H9 (cell line): ENCODE results near the gene ROCK2. TPM values are rescaled to one million over a fixed set of nuclear protein-coding genes. Genes with fewer than 3 reads are reported as not detected.

Source experiments
- DNase-seq: peaks from one replicate; pipeline ENCODE4 v3.0.0-alpha.2; 2017
- H2AFZ ChIP-seq: one replicate; pipeline ENCODE4 v1.6.1; 2013; ENCODE audit warnings: mild to moderate bottlenecking, low read length, control low read depth, moderate library complexity
- H2AK5ac ChIP-seq: 2 replicates; pipeline ENCODE4 v1.6.1; 2013; ENCODE audit warnings: low read length, control low read depth, mixed read lengths; ENCODE audit not compliant: insufficient read length
- H2BK120ac ChIP-seq: one replicate; pipeline ENCODE4 v1.6.1; 2013; ENCODE audit warnings: low read depth, mild to moderate bottlenecking, low read length, control low read depth, inconsistent platforms; ENCODE audit not compliant: poor library complexity, severe bottlenecking
- H2BK12ac ChIP-seq: 2 replicates; pipeline ENCODE4 v1.6.1; 2013; ENCODE audit warnings: low read length, control low read depth, mixed read lengths, low read depth; ENCODE audit not compliant: insufficient read length
- H2BK15ac ChIP-seq: 2 replicates; pipeline ENCODE4 v1.6.1; 2013; ENCODE audit warnings: low read depth, low read length, control low read depth
- H2BK20ac ChIP-seq: one replicate; pipeline ENCODE4 v1.6.1; 2013; ENCODE audit warnings: low read depth, mild to moderate bottlenecking, low read length, control low read depth, inconsistent platforms; ENCODE audit not compliant: poor library complexity, severe bottlenecking
- H2BK5ac ChIP-seq: 2 replicates; pipeline ENCODE4 v1.6.1; 2013; ENCODE audit warnings: low read length, control low read depth, mixed read lengths; ENCODE audit not compliant: insufficient read length
- H3K14ac ChIP-seq: 2 replicates; pipeline ENCODE4 v1.6.1; 2013; ENCODE audit warnings: low read length, control low read depth; ENCODE audit not compliant: insufficient read depth
- H3K18ac ChIP-seq: 2 replicates; pipeline ENCODE4 v1.6.1; 2013; ENCODE audit warnings: low read depth, mild to moderate bottlenecking, mixed read lengths, low read length, control low read depth; ENCODE audit not compliant: insufficient read length
- H3K23ac ChIP-seq: 2 replicates; pipeline ENCODE4 v1.6.1; 2013; ENCODE audit warnings: low read length, control low read depth, mixed read lengths, low read depth; ENCODE audit not compliant: insufficient read length
- H3K23me2 ChIP-seq: 2 replicates; pipeline ENCODE4 v1.6.1; 2013; ENCODE audit warnings: low read depth, mild to moderate bottlenecking, mixed read lengths, low read length, control low read depth; ENCODE audit not compliant: insufficient read length, poor library complexity, severe bottlenecking
- H3K27ac ChIP-seq: 2 replicates; pipeline ENCODE4 v1.5.1; 2013; ENCODE audit warnings: low read length, control low read depth, mixed read lengths, low read depth; ENCODE audit not compliant: insufficient read length
- H3K27me3 ChIP-seq: 2 replicates; pipeline ENCODE4 v1.6.1; 2013; ENCODE audit warnings: low read length, control low read depth, inconsistent platforms; ENCODE audit not compliant: insufficient read depth
- H3K4ac ChIP-seq: 2 replicates; pipeline ENCODE4 v1.6.1; 2013; ENCODE audit warnings: low read depth, mild to moderate bottlenecking, control low read depth, inconsistent platforms, low read length, moderate library complexity
- H3K4me1 ChIP-seq: 2 replicates; pipeline ENCODE4 v1.6.1; 2013; ENCODE audit warnings: low read length, control low read depth, inconsistent platforms; ENCODE audit not compliant: insufficient read depth
- H3K4me2 ChIP-seq: 2 replicates; pipeline ENCODE4 v1.6.1; 2013; ENCODE audit warnings: low read length, control low read depth, mixed read lengths; ENCODE audit not compliant: insufficient read length, insufficient read depth
- H3K56ac ChIP-seq: 2 replicates; pipeline ENCODE4 v1.6.1; 2013; ENCODE audit warnings: low read depth, mild to moderate bottlenecking, mixed read lengths, low read length, control low read depth; ENCODE audit not compliant: insufficient read length
- H3K79me1 ChIP-seq: 2 replicates; pipeline ENCODE4 v1.6.1; 2013; ENCODE audit warnings: low read depth, mild to moderate bottlenecking, moderate library complexity, low read length, control low read depth, inconsistent platforms; ENCODE audit not compliant: insufficient read depth, poor library complexity, severe bottlenecking
- H3K79me2 ChIP-seq: 2 replicates; pipeline ENCODE4 v1.6.1; 2013; ENCODE audit warnings: low read length, control low read depth, inconsistent platforms; ENCODE audit not compliant: insufficient read depth
- H3K9ac ChIP-seq: 2 replicates; pipeline ENCODE4 v1.6.1; 2013; ENCODE audit warnings: low read length, control low read depth, mixed read lengths; ENCODE audit not compliant: insufficient read length; ENCODE audit errors: extremely low read depth
- H3K9me3 ChIP-seq: one replicate; pipeline ENCODE4 v1.6.1; 2013; ENCODE audit warnings: low read depth, low read length, inconsistent platforms; ENCODE audit not compliant: control insufficient read depth
- H3T11ph ChIP-seq: one replicate; pipeline ENCODE4 v1.6.1; 2013; ENCODE audit warnings: mild to moderate bottlenecking, low read length, control low read depth, inconsistent platforms
- H4K20me1 ChIP-seq: one replicate; pipeline ENCODE4 v1.6.1; 2013; ENCODE audit not compliant: control insufficient read depth, insufficient read length, insufficient read depth
- H4K5ac ChIP-seq: 2 replicates; pipeline ENCODE4 v1.6.1; 2013; ENCODE audit warnings: low read depth, mild to moderate bottlenecking, mixed read lengths, low read length, control low read depth; ENCODE audit not compliant: insufficient read length
- H4K8ac ChIP-seq: replicated peaks from 2 replicates; pipeline ENCODE4 v1.6.1; 2013; ENCODE audit warnings: low read length, control low read depth, mixed read lengths, low read depth; ENCODE audit not compliant: insufficient read length
- H4K91ac ChIP-seq: 2 replicates; pipeline ENCODE4 v1.6.1; 2013; ENCODE audit warnings: low read depth, mild to moderate bottlenecking, moderate library complexity, mixed read lengths, low read length, control low read depth; ENCODE audit not compliant: insufficient read length
- H3K27ac Mint-ChIP-seq, 3 experiments: 2 replicates in 2 of 3; 3 replicates in 1 of 3; pipeline ENCODE4 v1.8.0; 2020 to 2021; ENCODE audit warnings: mixed read lengths in 3 of 3, mild to moderate bottlenecking in 1 of 3, moderate library complexity in 1 of 3
- H3K27me3 Mint-ChIP-seq: 2 replicates; pipeline ENCODE4 v1.8.0; 2021; ENCODE audit warnings: low read depth, mild to moderate bottlenecking, moderate library complexity, mixed read lengths
- H3K36me3 Mint-ChIP-seq, 3 experiments: 2 replicates in 2 of 3; 3 replicates in 1 of 3; pipeline ENCODE4 v1.8.0; 2020 to 2021; ENCODE audit warnings: low read depth in 3 of 3, mixed read lengths in 3 of 3; ENCODE audit not compliant: insufficient read depth in 1 of 3
- H3K4me1 Mint-ChIP-seq, 2 experiments: 2 replicates each; pipeline ENCODE4 v1.8.0; 2020; ENCODE audit warnings: mixed read lengths in 2 of 2
- H3K4me3 Mint-ChIP-seq, 2 experiments: 2 replicates in 1 of 2; 3 replicates in 1 of 2; pipeline ENCODE4 v1.8.0; 2020 to 2021; ENCODE audit warnings: mild to moderate bottlenecking in 2 of 2, mixed read lengths in 2 of 2, moderate library complexity in 1 of 2
- H3K9me3 Mint-ChIP-seq, 2 experiments: 2 replicates in 1 of 2; 3 replicates in 1 of 2; pipeline ENCODE4 v1.8.0; 2020; ENCODE audit warnings: mild to moderate bottlenecking in 2 of 2, mixed read lengths in 2 of 2, moderate library complexity in 1 of 2
- WGBS: extraction: QIAGEN DNeasy Blood & Tissue Kit; methylation state at CpG from one replicate; pipeline ENCODE4 v1.1.7; 2013; ENCODE audit warnings: missing lambda C conversion rate, low lambda C conversion rate, mixed read lengths; ENCODE audit not compliant: insufficient read length; ENCODE audit errors: extremely low coverage; 5-methylcytosine and 5-hydroxymethylcytosine counted together
- total RNA-seq: library from RNA; stranded (reverse); gene quantifications from 2 replicates; pipeline ENCODE4 v1.2.1, GENCODE V29; 2021
- TF ChIP-seq, protein P1 (sequence below): fragments of 200-600 bp; sonication (generic); conservative IDR thresholded peaks from 3 replicates; pipeline ENCODE4 v1.8.0; 2021; ENCODE audit warnings: antibody characterized with exemption, mild to moderate bottlenecking

ROCK2 gene
- total RNA-seq, 1 experiment from 2014 or later, result 33.2 TPM

GRCh38 chr2:11390399-11390658 is 45.9 kb upstream of the ROCK2 start:
- Histone ChIP-seq H3K27me3 (no peaks in the 10 kb centered on the region), H3K79me2 (no peaks in the 10 kb centered on the region), H4K20me1 (no peaks in the 10 kb centered on the region), H3T11ph (no peak overlapping the region), H3K9me3 (no peaks in the 10 kb centered on the region), H3K4me1 (peaks cover 2% of the 10 kb centered on the region; the same call in 1 of the 2 replicates), H4K5ac (no peak overlapping the region), H4K91ac (no peak overlapping the region), H3K14ac (no peak overlapping the region), H3K4me2 (no peak overlapping the region), H3K27ac (no peak overlapping the region), H3K23ac (no peak overlapping the region), H2BK20ac (no peak overlapping the region), H3K23me2 (no peaks in the 10 kb centered on the region), H3K9ac (no peak overlapping the region), H2BK15ac (no peak overlapping the region), H2AFZ (no peak overlapping the region), H2BK120ac (no peak overlapping the region), H3K56ac (no peak overlapping the region), H3K18ac (no peak overlapping the region), H3K79me1 (no peaks in the 10 kb centered on the region), H2BK12ac (no peak overlapping the region), H2AK5ac (no peak overlapping the region), H3K4ac (no peak overlapping the region), H2BK5ac (no peak overlapping the region), H4K8ac (no peak overlapping the region)
- no peak for DNase-seq
- no CpG with 5 or more reads among the region's 5 CpGs for WGBS
- no peak overlapping the region for H3K27ac Mint-ChIP-seq
- H3K4me3 Mint-ChIP-seq, result no peak overlapping the region
- peaks cover 38 to 55% of the 10 kb centered on the region in 2 experiments for H3K4me1 Mint-ChIP-seq
- H3K36me3 Mint-ChIP-seq, result no peaks in the 10 kb centered on the region
- TF ChIP-seq, protein P1, sequence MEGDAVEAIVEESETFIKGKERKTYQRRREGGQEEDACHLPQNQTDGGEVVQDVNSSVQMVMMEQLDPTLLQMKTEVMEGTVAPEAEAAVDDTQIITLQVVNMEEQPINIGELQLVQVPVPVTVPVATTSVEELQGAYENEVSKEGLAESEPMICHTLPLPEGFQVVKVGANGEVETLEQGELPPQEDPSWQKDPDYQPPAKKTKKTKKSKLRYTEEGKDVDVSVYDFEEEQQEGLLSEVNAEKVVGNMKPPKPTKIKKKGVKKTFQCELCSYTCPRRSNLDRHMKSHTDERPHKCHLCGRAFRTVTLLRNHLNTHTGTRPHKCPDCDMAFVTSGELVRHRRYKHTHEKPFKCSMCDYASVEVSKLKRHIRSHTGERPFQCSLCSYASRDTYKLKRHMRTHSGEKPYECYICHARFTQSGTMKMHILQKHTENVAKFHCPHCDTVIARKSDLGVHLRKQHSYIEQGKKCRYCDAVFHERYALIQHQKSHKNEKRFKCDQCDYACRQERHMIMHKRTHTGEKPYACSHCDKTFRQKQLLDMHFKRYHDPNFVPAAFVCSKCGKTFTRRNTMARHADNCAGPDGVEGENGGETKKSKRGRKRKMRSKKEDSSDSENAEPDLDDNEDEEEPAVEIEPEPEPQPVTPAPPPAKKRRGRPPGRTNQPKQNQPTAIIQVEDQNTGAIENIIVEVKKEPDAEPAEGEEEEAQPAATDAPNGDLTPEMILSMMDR, result no peak
- peaks cover 1% of the 10 kb centered on the region; the same call in 1 of the 2 replicates for H3K27me3 Mint-ChIP-seq
- no peaks in the 10 kb centered on the region for H3K9me3 Mint-ChIP-seq
